Retinal pigment epithelial cell (primary cell): ENCODE data around the gene ZNF530.

Experiments
- DNase-seq: peaks from one replicate; pipeline ENCODE4 v3.0.0-alpha.2; 2010; ENCODE audit warnings: low read depth
- H3K4me3 ChIP-seq: 2 replicates; pipeline ENCODE4 v1.5.1; 2011; ENCODE audit warnings: mild to moderate bottlenecking, low read length, control low read depth, moderate library complexity
- CTCF ChIP-seq: conservative IDR thresholded peaks from 2 replicates; pipeline ENCODE4 v1.5.1; 2011; ENCODE audit warnings: low read depth, low read length, control low read depth, inconsistent platforms

The ZNF530 gene

GRCh38 chr19:57655443-57655842 is 55.8 kb downstream of the ZNF530 start:
- no peak for DNase-seq
- H3K4me3 ChIP-seq: no peak overlapping the region

GRCh38 chr19:57656346-57656745 is 56.7 kb downstream of the ZNF530 start:
- no peak for TF ChIP-seq CTCF
- H3K4me3 ChIP-seq: no peak overlapping the region
- DNase-seq: no peak

More at GRCh38 chr19:57655443-57655842, 55.8 kb downstream of the ZNF530 start:
- no peak for TF ChIP-seq CTCF
